Activated B cell treated with CpG ODN at 0.5 μM for 24 hours (primary cell): ENCODE results near the gene RAB9A. TPM values are rescaled to one million over a fixed set of nuclear protein-coding genes. Genes with fewer than 3 reads are reported as not detected.
A peak's percentile ranks its signal among the peaks of the same experiment; 100 is the strongest.

Experiments
- ATAC-seq: fragments of 200-7000 bp; cut with Tn5 transposase; one replicate; pipeline ENCODE4 v1.10.0; 2021; ENCODE audit warnings: low read depth, mild to moderate bottlenecking, moderate library complexity
- CTCF ChIA-PET: fragments of 350-600 bp; sonication (Branson Sonifier 250); formaldehyde crosslinking; loops from one replicate; lab custom pipeline; 2021; ENCODE audit warnings: antibody characterized with exemption; lab: Charles Lee
- POLR2A ChIA-PET: fragments of 350-600 bp; sonication (Branson Sonifier 250); formaldehyde crosslinking; loops from one replicate; lab custom pipeline; 2021; ENCODE audit warnings: antibody characterized with exemption; lab: Charles Lee
- DNase-seq: peaks from one replicate; pipeline ENCODE4 v3.0.0; 2022
- H3K27ac Mint-ChIP-seq: one replicate; pipeline ENCODE4 v1.8.0; 2020; ENCODE audit warnings: mixed read lengths
- H3K27me3 Mint-ChIP-seq: one replicate; pipeline ENCODE4 v1.8.0; 2021; ENCODE audit warnings: mixed read lengths
- H3K36me3 Mint-ChIP-seq: one replicate; pipeline ENCODE4 v1.8.0; 2021; ENCODE audit warnings: low read depth, mixed read lengths
- H3K4me1 Mint-ChIP-seq: one replicate; pipeline ENCODE4 v1.8.0; 2021; ENCODE audit warnings: mixed read lengths
- H3K4me3 Mint-ChIP-seq: one replicate; pipeline ENCODE4 v1.8.0; 2020; ENCODE audit warnings: mild to moderate bottlenecking, mixed read lengths
- H3K9me3 Mint-ChIP-seq: one replicate; pipeline ENCODE4 v1.8.0; 2020; ENCODE audit warnings: mixed read lengths
- CTCF ChIP-seq: fragments of 200-600 bp; IDR thresholded peaks from one replicate; pipeline ENCODE4 v1.8.0; 2022; ENCODE audit warnings: antibody characterized with exemption, mild to moderate bottlenecking
- intact Hi-C: fragments of 100-400 bp; cut with micrococcal nuclease; formaldehyde crosslinking; loops from one replicate; pipeline ENCODE4 v1.15.1; 2024
- total RNA-seq: library from RNA; stranded (reverse); gene quantifications from 2 replicates; pipeline ENCODE4 v1.2.3, GENCODE V29; 2022

Gene RAB9A
- total RNA-seq, 1 donor from 2014 or later = 27.7 TPM

GRCh38 chrX:13687203-13687602 is 1.7 kb upstream of the RAB9A start:
- DNase-seq = no peak
- no peak for TF ChIP-seq CTCF
- intact Hi-C loops = loop anchor here (1.0 kb wide), 1 partner anchor 18 kb away; no protein-coding TSS in a partner anchor
- ChIA-PET CTCF (interaction anchor here (1.1 to 1.2 kb wide), 2 partner anchors 28 to 49 kb away, joined by 4 read pairs; no protein-coding TSS in a partner anchor), POLR2A (interaction anchor here (0.6 to 6.2 kb wide), 6 partner anchors 9 to 56 kb away, joined by 3 to 55 read pairs (median 14); partner anchors contain the start of genes OFD1 and TRAPPC2)
- Mint-ChIP-seq H3K27me3 (no peaks in the 10 kb centered on the region), H3K36me3 (peaks cover 4% of the 10 kb centered on the region), H3K4me1 (peaks cover 41% of the 10 kb centered on the region), H3K9me3 (no peaks in the 10 kb centered on the region), H3K27ac (peak overlapping the region; percentile 89), H3K4me3 (no peak overlapping the region)
- ATAC-seq = no peak

GRCh38 chrX:13688384-13688957 is 457 bp upstream of the RAB9A start:
- Mint-ChIP-seq H3K9me3 (no peaks in the 10 kb centered on the region), H3K27ac (peak overlapping the region; percentile 89), H3K36me3 (peaks cover 7% of the 10 kb centered on the region), H3K4me3 (peak overlapping the region; percentile 91), H3K4me1 (peaks cover 54% of the 10 kb centered on the region), H3K27me3 (no peaks in the 10 kb centered on the region)
- ChIA-PET CTCF (interaction anchor here (0.7 to 1.2 kb wide), 2 partner anchors 20 to 69 kb away, joined by 3 to 4 read pairs; no protein-coding TSS in a partner anchor), POLR2A (interaction anchor here (0.6 to 6.2 kb wide), 17 partner anchors 8 to 985 kb away, joined by 3 to 55 read pairs (median 4); partner anchors contain the start of genes OFD1, TCEANC, TMSB4X and TRAPPC2)
- DNase-seq (no peak), ATAC-seq (no peak)
- no peak for TF ChIP-seq CTCF
- intact Hi-C loops = loop anchor here (1.0 kb wide), 1 partner anchor 46 kb away; the partner anchor contains the start of genes OFD1 and TRAPPC2

DNA sequence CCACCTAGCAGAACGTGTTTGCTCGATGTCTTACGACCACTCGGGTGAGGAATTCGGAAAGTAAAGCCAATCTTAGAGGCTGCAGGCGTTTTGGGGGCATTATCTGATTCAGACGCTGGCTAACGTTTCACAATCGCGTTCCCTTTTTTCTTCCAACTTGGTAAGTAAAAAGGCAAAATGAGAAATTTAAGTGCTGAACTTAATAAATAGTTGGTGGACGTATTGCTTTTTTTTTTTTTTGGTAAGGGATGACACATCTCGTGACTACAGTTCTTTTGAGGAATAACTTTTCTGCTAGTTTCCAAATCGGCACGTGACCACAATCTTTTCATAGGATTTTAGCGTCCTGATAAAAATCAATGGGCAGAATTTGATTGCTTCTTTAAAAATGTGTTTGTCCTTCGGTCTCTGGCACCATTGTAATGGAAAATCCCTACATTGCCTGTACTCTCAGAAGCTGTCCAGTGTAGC is 848 bp downstream of the RAB9A start:
- no peak for DNase-seq
- ATAC-seq = no peak
- Mint-ChIP-seq H3K4me3 (peak overlapping the region; percentile 91), H3K27me3 (no peaks in the 10 kb centered on the region), H3K27ac (peak overlapping the region; percentile 89), H3K36me3 (peaks cover 7% of the 10 kb centered on the region), H3K9me3 (no peaks in the 10 kb centered on the region), H3K4me1 (peaks cover 67% of the 10 kb centered on the region)
- intact Hi-C loops = loop anchor here (1.0 kb wide), 2 partner anchors 8 to 31 kb away; no protein-coding TSS in a partner anchor
- no peak for TF ChIP-seq CTCF
- ChIA-PET POLR2A (interaction anchor here (0.7 to 6.2 kb wide), 6 partner anchors 13 to 44 kb away, joined by 3 to 55 read pairs (median 12); partner anchors contain the start of genes OFD1, TCEANC and TRAPPC2), CTCF (interaction anchor here (0.8 kb wide), 1 partner anchor 68 kb away, joined by 3 read pairs; no protein-coding TSS in a partner anchor)

GRCh38 chrX:13690836-13691235 is 1.9 kb downstream of the RAB9A start:
- intact Hi-C loops = no loop called here
- no peaks in the 10 kb centered on the region for H3K9me3 Mint-ChIP-seq
- POLR2A ChIA-PET = interaction anchor here (6.0 to 6.2 kb wide), 2 partner anchors 21 to 43 kb away, joined by 39 to 55 read pairs; partner anchors contain the start of genes OFD1 and TRAPPC2
- no peak for TF ChIP-seq CTCF
- H3K27me3 Mint-ChIP-seq = no peaks in the 10 kb centered on the region
- peaks cover 10% of the 10 kb centered on the region for H3K36me3 Mint-ChIP-seq
- peaks cover 69% of the 10 kb centered on the region for H3K4me1 Mint-ChIP-seq
- DNase-seq = no peak
- peak overlapping the region; percentile 91 for H3K4me3 Mint-ChIP-seq
- peak overlapping the region; percentile 84 for H3K27ac Mint-ChIP-seq
- ATAC-seq = no peak
- CTCF ChIA-PET = no interaction called here
